CD4-positive, alpha-beta T cell treated with Interleukin-4 for 4 hours (primary cell): Measurements from ENCODE around the gene EIF2B4.
A peak's percentile ranks its signal among the peaks of the same experiment; 100 is the strongest.

Source experiments
- DNase-seq: peaks from one replicate; pipeline ENCODE4 v3.0.0-alpha.2; 2020

Gene EIF2B4

DNA sequence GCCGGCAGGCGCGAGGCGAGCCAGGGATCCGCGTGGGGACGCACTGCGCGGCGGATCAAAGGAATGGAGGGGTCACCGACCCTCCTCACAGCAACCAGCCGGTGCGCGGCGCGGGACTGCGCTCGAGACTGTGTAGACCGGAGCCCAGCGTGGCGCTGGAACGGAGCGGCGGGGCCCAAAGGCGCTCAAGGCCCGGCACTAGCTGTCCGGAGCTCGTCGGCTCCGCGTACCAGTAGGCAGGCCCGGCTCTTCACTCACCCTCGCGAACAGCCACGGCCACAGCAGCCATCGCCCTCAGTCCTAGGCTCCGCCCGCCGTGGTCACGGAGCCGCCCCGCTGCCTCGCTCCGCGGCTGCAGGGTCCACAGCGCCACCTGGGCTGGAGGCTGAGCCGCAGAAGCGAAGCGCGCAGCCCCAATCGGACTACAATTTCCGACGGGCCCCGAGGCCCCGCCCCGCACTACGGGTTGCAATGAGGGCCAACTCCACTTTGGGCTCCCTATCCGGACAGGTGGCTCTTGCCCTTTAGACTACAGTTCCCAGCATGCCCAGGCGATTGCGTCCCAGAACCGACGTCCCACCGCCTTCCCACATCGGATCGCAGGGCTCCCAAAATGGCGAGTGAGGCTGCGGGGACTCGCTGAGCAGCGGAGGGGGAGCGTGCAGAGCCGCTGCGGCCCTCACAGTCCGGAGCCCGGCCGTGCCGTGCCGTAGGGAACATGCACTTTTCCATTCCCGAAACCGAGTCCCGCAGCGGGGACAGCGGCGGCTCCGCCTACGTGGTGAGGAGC is at the start of gene EIF2B4, which contains the start of gene SNX17:
Gene EIF2B4, minus strand, starts transcription at position 313 of the 790 bp plus-strand sequence. Its CDS starts 24 bp downstream, at position 289.
Gene SNX17, plus strand, starts transcription at position 591 of the 790 bp plus-strand sequence. Its CDS starts 128 bp downstream, at position 719.
- peak; percentile 99 for DNase-seq

DNA sequence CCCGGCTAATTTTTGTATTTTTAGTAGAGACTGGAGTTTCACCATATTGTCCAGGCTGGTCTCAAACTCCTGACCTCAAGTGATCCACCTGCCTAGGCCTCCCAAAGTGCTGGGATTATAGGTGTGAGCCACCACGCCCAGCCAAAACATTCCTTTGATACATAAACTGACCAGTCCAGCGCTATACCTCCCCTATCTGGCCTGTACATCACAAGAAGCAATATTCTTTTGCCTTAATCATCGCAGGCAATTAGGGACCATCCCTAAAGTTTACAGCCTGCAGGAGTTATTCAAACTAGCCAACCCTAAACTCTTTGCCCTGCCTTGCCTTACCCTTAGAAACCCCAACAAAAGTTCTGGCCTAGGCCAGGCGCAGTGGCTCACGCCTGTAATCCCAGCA is 46.0 kb upstream of the EIF2B4 start:
- no peak for DNase-seq

DNA sequence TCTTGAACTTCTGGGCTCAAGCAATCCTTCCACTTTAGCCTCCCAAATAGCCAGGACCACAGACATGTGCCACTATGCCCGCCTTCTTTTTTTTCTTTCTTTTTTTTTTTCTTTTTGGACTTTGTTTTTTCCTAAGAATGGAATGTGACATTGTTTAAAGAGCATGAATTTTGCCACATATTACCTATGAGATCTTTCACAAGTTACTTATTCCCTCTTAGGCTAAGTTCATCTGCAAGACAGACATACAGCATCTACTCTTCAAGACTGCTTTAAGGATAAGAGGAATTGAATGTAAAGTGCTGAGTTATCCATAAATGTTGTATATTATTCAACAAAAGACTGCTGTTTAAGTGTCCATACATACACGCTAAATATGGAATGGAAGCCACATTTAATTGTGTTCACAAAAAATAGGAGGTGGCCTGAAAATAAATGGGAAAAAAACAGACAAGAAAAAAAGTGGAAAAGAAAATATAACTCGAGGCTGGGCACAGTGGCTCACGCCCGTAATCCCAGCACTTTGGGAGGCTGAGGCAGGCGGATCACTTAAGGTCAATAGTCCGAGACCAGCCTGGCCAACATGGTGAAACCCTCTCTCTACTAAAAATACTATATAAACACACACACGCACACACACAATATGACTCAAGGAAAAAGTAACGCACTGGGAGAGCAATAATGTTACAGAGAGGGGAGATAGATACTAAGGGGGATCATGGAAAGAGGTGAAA is 42.4 kb upstream of the EIF2B4 start:
- DNase-seq, result no peak

DNA sequence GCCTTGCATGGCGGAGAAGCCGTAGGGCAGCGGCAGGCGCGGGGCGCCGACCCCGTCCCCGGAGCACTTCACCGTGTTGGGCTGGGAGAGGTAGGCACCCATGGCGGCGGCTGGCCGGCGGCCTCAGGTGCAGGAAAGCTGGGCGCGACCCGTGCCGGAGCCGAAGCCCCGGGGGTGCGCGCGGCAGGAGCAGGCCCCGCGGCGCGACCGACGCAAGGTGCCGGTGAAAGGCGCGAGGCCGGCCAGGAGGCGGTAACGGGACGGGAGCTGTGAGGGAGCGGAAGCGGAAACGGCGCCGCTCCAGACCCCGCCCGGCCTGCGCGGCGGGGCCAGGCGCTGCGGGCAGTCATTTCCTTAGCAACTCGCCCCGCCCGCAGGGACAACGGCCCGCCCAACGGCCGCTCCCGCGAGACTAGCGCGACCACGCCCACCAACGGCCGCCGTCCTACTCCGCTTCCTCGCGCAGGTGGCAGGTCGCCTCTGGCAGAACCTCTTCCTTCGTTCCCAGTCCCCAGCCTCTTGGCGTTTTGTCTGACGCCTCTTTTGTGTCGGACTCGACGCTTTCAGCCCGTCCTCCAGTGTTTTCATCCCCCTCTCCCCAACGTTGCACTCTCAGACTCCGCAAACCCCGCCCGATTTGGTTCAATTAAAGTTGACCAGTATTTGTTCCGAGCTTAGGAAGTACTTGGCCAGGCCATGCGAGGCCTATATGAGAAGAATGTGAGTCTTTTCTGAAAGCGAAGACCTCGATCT is 39.4 kb upstream of the EIF2B4 start, which contains the start of gene PPM1G:
Gene PPM1G, minus strand, starts transcription at position 271 of the 753 bp plus-strand sequence. Its CDS starts 169 bp downstream, at position 102.
- peak; percentile 93 for DNase-seq

DNA sequence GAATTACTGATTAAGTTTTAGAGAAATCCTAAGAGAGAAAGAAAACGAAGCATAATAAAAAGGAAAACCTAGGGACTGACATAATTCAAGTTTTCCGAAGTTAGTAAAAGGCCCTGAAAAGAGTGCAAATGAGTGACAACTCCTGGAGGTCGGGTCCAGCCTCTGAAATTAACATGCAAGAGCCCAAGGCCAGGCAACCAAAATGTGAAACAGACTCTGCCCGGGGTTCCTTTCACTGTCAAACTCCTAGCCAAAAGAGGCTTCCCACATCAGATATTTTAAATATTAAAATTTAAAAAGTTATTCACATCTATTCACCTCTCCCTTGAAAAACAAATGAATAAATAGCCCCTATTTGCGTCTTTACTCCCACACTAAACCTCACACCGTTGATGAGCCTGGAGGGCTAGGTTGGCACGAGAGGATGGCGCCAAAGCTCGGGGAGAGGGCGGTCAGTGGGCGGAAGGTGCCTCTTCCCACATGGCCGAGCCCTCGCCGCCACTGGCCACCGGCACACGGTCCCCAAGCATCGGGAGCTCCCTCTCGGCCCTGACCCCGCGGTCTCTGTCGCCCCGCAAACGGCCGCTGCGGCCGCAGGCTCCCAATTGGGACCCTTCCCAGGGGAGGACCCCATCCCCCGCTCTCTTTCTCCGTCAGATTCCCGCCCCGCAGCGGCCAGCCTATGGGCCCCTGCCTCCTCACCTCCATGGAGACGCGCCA is 38.6 kb upstream of the EIF2B4 start:
- no peak for DNase-seq

DNA sequence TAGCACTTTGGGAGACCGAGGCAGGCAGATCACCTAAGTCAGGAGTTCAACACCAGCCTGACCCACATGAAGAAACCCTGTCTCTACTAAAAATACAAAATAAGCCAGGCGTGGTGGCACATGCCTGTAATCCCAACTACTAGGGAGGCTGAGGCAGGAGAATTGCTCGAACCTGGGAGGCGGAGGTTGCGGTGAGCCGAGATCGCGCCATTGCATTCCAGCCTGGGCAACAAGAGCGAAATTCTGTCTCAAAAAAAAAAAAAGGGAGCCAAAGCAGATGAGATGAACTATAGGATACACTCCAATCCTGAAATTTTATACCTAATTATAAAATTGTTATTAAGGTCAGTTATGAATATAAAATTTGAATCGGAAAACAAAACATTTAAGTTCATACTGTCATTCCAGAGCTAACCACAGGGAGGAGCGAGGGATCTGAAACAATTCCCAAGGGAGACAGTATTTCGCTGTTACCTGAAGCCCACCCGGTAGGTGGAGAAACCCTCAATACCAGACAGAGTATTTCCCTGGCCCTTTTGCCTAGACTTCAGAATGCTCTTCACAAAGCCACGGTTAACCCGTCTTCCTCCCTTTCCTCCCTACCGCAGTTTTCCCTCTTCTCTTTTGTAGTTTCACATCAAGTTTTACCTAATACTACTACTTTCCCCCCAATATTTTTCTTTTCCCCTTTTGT is 37.8 kb upstream of the EIF2B4 start:
- no peak for DNase-seq

DNA sequence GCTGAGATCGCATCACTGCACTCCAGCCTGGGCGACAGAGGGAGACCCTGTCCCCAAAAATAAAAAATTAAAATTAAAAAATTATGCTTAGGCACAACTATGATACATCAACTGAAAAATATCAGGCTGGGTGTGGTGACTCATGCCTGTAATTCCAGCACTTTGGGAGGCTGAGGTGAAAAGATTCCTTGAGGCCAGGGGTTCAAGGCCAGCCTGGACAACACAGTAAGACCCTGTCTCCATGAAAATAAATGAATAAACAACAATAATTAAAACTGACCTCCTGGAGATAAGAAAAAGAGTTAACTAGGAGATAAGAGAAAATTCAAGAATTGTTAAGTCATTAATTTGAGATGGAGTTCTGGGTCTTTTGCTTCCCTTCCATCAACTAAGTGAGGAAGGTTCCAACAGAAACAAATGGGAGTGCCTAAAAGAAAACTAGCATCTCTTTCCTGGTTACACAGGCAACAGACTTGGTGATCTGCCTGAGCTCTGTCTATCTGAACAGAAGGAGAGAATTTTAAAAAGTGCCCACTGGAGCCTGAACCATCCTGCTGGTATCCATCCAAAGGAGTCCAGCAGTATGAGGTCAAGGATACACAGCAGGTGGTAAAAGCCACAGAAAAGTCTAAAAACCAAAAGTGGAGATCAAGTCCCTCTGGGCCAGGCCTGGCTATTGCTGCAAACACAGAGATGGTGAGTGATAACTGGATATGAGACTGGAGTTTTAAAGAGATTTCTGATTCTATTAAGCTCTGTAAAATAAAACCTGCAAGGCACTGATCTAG is 30.4 kb upstream of the EIF2B4 start:
- no peak for DNase-seq

DNA sequence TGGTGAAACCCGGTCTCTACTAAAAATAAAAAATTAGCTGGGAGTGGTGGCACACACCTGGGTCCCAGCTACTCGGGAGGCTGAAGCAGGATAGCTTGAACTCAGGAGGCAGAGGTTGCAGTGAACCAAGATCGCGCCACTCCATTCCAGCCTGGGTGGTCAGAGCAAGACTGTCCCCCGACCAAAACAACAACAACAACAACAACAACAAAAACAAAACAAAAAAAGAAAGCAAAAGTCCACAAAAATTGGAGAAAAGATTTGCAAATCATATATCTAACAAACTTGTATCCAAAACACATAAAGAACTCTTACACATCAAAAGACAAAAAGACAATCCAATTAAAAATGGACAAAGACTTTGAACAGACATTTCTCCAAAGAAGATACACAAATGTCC is 28.8 kb upstream of the EIF2B4 start:
- no peak for DNase-seq

DNA sequence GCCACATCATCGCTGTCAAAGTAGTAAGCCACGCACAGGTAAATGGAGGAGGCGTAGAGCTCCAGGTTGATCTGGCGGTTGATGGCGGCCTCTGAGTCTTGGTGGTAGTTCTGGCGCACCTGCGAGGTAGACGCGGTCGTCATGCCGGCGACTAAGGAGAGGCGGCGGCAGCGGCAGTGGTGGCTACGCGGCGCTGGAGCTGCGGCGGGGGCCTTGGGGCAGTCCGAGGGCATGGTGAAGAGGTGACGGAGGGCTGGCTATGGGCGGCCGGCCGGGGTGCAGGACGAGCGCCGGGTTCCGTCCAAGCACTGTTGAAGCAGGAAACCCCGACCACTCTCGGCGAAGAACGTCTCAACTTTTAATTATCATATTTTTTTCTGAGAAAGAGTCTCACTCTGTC is 23.1 kb upstream of the EIF2B4 start:
- DNase-seq, result no peak

DNA sequence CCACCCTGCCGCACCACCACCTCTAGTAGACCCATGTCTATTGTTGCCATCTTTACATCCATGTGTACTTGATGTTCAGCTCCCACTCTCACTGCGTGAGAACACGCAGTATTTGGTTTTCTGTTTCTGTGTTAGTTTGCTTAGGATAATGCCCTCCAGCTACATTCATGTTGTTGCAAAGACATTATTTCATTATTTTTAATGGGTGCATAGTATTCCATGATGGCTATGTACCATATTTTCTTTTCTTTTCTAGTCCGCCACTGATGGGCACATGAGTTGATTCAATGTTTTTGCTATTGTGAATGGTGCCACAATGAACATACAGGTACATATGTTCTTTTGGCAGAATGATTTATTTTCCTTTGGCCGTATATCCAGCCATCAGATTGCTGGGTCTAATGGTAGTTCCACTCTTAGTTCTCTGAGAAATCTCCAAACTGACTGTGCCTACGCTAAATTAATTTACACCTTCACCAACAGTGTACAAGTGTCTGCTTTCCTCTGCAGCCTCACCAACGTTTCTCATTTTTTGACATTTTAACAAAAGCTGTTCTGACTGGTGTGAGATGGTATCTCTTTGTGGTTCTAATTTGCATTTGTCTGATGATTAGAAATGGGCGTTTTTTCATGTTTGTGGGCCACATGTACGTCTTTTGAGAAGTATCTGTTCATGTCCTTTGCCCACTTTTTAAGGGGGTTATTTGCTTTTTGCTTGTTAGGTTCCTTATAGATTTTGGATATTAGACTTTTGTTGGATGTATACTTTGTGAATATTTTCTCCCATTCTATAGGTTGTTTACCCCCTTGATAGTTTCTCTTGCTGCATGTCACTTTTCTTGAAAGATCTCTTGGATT is 20.9 kb upstream of the EIF2B4 start:
- DNase-seq, result peak; percentile 67

DNA sequence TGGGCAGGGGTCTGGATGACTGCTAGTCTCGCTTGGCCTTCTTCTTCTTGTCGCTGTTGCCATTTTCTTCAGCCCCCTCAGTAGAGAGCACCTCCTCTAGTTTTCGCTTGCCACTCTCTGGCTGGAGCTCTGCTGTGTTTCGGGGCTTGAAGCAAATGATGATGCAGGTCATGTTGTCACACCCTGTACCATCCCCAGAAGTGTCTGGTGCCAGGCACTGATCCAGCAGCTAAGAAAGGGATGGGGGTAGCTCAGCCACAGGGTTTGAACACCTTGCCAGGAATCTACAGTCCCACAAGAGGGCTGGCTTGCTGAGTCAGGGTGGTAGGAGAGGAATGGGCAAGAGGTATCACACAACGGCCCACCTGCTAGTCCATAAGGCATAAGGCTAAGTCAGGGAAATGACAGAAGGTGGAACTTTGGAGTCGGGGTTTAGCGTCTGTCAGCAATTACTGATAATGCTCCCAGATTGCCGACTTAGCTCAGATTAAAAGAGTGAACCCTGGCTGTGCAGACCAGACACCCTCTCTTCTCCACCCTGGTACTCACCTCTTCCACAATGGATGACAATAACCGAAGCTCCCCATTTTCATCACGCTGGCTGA is 11.5 kb upstream of the EIF2B4 start:
- no peak for DNase-seq

DNA sequence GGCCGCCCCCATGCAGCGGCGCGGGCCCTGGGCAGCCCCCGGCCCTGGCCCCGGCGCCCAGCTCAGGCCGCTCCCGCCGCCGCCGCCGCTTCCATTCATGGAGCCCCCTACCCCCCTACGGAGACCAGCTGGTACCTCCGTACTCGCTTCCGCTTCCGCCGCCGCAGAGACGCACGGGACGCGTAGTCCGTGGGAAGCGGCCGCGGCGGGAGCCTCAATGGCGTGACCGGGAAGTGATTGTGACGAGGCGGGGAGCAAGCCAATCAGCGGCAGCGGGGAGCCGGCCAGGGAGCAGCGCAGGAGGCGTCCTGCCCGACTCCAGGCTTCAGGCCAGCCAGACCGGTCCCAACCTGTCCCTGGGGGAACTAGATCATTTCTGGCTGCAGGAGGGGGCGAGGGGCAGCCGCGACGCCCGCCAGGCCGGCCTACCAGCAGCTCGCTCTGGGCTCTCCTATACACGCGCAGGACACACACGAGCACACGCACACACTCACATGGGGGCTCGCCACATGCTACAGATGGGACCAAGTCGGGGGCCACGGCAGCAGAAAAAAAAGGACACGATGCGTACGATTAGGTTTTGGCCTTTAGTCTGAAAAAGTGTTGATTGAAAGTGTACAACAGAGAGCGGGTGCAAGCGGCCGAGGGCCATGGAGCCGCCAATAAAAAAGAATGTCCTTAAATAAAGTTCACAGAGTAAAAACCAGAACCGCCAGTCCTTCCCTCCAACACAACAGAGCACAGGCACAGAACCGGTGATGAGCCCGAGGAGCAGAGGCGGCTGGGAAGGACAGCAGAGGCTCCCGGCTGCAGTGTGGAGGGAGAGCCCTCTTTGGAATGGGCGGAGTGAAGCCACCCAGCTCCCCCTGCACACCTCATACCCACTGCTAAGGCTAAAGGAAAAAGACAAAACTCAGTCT is 10.7 kb upstream of the EIF2B4 start, which contains the start of gene ZNF513:
Gene ZNF513, minus strand, starts transcription at position 109 of the 920 bp plus-strand sequence. CDS start 208 bp downstream, outside the sequence.
- DNase-seq, result peak; percentile 89

DNA sequence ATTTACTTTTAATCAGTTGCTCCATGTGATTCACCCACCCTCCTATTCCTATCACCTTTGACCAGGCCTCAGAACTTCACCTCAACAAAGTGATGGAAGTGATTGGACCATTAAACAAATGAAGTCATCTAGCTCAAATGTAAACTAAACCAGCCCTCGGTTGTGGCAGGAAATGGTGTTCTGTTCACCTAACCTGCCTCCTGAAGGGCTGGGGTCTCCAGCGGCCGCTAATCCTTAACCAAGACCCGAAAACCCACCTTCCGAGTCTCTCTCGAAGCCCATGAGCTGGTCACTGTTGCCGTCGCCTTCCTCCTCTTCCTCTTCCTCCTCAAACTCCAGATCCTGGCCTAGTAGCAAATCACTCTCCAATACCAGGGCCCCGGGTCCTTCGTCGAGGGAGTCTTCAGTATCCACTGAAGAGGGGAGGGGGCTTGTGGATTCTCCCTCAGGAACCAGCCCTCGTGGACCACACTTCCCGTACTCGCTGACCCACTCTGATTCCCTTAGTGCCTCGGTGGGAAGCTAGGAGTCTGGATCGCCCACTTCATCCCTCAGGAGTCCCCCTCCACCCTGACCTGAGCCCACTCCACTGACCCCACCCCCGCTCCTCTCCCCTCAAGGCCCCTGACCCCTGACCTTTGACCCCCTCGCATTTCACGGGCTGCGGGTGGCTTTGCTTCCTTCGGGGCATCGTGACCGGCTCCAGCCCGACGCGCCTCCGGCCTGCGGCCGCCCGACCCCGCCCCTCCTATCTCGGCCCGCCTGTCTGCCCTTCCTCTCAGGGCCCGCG is 9.9 kb upstream of the EIF2B4 start:
- DNase-seq, result peak; percentile 52

DNA sequence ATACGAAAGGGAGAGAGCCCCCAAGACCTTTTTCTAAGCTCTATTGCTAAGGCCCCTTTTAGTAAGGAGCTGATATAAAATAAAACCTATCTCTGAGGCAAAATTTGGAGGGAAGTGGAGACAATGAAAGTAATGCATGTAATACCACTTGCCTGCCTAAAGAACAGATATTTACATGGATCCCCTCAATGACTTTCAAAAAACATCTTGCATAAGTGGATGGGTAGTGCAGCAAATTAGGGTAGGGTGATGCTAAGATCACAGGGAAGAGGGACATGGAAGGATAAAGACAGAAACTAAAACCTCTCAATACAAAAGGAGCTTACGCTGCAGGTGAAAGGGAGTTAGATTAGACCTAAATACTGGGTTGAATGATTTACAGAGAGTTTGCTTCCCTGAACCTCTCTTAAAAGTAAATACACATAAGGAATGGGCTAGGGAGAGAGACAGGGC is 9.3 kb upstream of the EIF2B4 start:
- DNase-seq, result no peak

DNA sequence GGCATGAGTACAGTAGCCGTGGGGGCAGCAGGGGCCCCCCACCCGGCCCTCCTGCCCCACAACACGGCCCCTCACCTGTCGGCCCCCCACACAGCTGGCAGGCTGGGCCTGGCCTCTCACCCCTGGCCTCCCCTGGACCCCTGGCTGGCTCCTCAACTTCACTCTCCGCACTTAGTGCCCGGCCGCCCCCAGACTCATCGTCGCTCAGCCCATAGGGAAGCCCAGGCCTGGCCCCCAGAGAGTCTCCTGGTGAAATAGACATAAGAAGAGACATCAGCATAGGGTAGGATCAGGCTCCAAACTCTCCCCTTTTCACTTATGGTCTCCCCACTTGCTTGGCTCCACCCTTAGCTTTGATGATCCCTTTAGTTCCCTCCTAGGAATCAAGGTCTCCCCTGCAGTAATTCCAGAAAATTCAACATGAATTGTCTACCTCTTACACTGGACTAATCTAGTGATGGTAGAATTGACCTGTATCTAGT is 8.7 kb upstream of the EIF2B4 start:
- DNase-seq, result no peak

DNA sequence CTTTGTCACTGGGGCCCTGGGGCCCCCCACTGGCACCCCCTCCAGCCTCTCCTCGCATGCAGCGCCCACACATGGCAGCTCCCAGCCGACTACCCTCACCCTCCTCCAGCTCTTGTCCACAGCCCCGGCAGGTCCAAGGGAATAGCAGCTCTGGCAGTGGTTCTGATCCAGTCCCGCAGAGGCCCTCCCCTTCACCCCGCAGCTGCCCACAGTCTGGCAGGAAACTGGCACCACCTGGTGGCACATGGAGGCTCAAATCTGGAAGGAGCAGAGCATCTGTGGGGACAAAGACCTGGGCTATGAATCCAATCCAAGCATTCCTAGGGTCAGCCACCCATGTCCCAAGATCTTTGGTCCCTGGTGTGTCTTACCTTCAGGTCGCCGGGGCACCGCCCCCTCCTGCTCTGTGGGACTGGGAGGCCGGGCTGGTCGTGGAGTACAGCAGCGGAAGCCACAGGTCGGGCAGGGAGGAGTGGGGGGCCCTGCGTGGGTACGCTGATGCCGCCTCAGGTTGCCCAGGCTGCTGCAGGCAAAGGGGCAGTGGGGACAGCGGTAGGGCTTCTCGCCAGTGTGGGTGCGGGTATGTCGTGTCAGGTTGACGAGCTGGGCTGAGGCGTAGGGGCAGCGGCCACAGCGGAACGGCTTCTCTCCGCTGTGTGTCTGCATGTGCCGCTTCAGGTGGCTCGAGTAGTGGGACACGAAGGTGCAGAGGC is 8.1 kb upstream of the EIF2B4 start:
- no peak for DNase-seq
